SK-N-SH treated with all-trans-retinoic acid at 6 μM for 48 hours (cell line): Measurements from ENCODE around the gene SLC10A4.

Experiments used
- ARNTL ChIP-seq: fragments of 450-650 bp; formaldehyde crosslinking; IDR thresholded peaks from 2 replicates; pipeline ENCODE4 v1.5.0; 2020; ENCODE audit warnings: low read depth, mild to moderate bottlenecking, moderate library complexity, borderline replicate concordance
- GLIS3 ChIP-seq: fragments of 250-450 bp; sonication (Bioruptor Pico); IDR thresholded peaks from 2 replicates; pipeline ENCODE4 v1.5.0; 2020; ENCODE audit warnings: mild to moderate bottlenecking, moderate library complexity
- ISL1 ChIP-seq: fragments of 250-450 bp; sonication (Bioruptor Pico); IDR thresholded peaks from 2 replicates; pipeline ENCODE4 v2.1.2; 2022; ENCODE audit warnings: mild to moderate bottlenecking, moderate library complexity
- POU6F1 ChIP-seq: fragments of 250-450 bp; sonication (Bioruptor Pico); IDR thresholded peaks from 2 replicates; pipeline ENCODE4 v1.8.0; 2021; ENCODE audit warnings: low read depth, mild to moderate bottlenecking, moderate library complexity, borderline replicate concordance
- RARB ChIP-seq: fragments of 250-450 bp; sonication (Bioruptor Pico); IDR thresholded peaks from 2 replicates; pipeline ENCODE4 v1.8.0; 2021; ENCODE audit warnings: mild to moderate bottlenecking, moderate library complexity
- SNAI2 ChIP-seq: fragments of 250-450 bp; sonication (Bioruptor Pico); IDR thresholded peaks from 2 replicates; pipeline ENCODE4 v1.5.0; 2020; ENCODE audit warnings: mild to moderate bottlenecking, moderate library complexity
- TOX ChIP-seq: fragments of 250-450 bp; sonication (Bioruptor Pico); IDR thresholded peaks from 2 replicates; pipeline ENCODE4 v1.8.0; 2021; ENCODE audit warnings: mild to moderate bottlenecking, moderate library complexity, borderline replicate concordance
- TSHZ2 ChIP-seq: fragments of 250-450 bp; sonication (Bioruptor Pico); IDR thresholded peaks from 2 replicates; pipeline ENCODE4 v1.5.0; 2020; ENCODE audit warnings: mild to moderate bottlenecking, moderate library complexity
- ZFP3 ChIP-seq: fragments of 250-450 bp; sonication (Bioruptor Pico); IDR thresholded peaks from 2 replicates; pipeline ENCODE4 v1.5.0; 2020; ENCODE audit warnings: mild to moderate bottlenecking, moderate library complexity
- ZFP30 ChIP-seq: fragments of 450-650 bp; formaldehyde crosslinking; IDR thresholded peaks from 2 replicates; pipeline ENCODE4 v1.5.0; 2022; ENCODE audit warnings: mild to moderate bottlenecking, moderate library complexity

GRCh38 chr4:48446642-48447041, 36.5 kb upstream of the SLC10A4 start:
- no peak for TF ChIP-seq POU6F1 (CRISPR knock-in tag)
- no peak for TF ChIP-seq ZFP30 (CRISPR knock-in tag)
- TF ChIP-seq RARB (CRISPR knock-in tag): no peak
- TF ChIP-seq GLIS3: no peak
- no peak for TF ChIP-seq TOX (CRISPR knock-in tag)
- TF ChIP-seq ARNTL (CRISPR knock-in tag): no peak
- TF ChIP-seq SNAI2: no peak
- TF ChIP-seq ISL1 (CRISPR knock-in tag): no peak
- TF ChIP-seq ZFP3 (CRISPR knock-in tag): no peak
- no peak for TF ChIP-seq TSHZ2 (CRISPR knock-in tag)
